Smooth muscle cell of the brain vasculature (primary cell): ENCODE data around the gene SPEF1.
"Not testable (repeated sequence)": the region's sequence is repeated elsewhere in the genome, so short reads cannot be mapped to it uniquely, and the experiment has no call there.

Experiments used
- DNase-seq: peaks from one replicate; pipeline ENCODE4 v3.0.0-alpha.2; 2012; ENCODE audit warnings: low read depth, low spot score

SPEF1 gene

GRCh38 chr20:3808544-3808943, 27.3 kb upstream of the SPEF1 start:
- DNase-seq = no peak

DNA sequence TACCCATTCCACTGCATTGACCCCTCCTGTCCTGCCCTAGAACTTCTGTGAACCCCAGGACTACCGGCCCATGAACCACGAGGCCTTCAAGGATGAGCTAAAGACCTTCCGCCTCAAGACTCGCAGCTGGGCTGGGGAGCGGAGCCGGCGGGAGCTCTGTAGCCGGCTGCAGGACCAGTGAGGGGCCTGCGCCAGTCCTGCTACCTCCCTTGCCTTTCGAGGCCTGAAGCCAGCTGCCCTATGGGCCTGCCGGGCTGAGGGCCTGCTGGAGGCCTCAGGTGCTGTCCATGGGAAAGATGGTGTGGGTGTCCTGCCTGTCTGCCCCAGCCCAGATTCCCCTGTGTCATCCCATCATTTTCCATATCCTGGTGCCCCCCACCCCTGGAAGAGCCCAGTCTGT, 23.5 kb upstream of the SPEF1 start:
- DNase-seq = no peak

DNA sequence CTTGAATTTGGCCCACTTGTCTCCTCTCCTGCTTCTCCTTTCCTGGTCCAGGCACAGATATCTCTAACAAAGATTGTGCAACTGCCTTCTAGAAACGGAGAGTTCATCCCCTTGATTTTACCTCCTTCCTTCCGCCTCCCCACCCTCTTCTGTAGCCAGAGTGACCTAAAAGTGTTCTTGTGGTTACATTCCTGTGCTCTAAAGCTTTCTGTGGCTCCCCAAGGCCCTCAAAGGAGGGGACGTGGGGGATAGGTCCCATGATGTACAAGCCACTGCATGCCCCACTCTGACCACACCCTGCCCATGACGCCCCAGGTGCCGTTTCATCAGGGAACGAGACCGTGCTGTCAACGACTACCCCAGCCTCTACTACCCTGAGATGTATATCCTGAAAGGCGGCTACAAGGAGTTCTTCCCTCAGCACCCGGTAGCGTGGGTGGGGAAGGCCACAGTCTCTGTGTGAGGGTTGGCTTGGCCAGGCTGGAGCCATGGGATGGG, 23.1 kb upstream of the SPEF1 start:
- DNase-seq = no peak

- DNase-seq = no peak
These were observed 22.6 kb upstream of the SPEF1 start for GRCh38 chr20:3803854-3804253.

- no peak for DNase-seq
These were observed 22.0 kb upstream of the SPEF1 start for GRCh38 chr20:3803289-3803688.

DNA sequence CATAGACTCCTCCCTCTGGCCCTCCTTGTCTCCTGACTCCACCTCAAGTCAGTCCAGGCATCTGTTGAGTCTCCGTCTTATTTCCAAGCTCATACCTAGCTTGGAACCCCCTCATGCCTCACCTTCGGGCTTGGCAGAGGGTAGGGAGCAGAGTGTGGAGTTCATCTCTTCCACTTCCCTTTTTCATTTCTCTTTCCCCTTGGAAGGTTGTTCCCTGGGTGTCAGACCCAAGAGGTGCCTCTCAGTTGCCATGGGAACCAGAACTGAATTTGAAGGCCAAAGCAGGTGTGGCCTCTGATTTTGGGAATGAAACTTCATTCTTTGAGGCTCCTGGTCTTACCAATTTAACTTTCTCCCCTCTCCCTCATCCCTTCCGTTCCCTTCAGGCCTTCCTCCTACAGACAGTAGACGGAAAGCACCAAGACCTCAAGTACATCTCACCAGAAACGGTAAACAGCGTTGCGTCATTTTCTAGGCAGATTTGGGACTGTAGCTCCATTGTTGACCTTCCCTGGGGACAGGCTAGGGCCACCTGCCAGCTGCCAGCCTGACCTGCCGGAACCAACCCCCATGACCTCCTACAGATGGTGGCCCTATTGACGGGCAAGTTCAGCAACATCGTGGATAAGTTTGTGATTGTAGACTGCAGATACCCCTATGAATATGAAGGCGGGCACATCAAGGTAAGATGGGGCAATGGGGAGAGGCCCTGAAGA, 21.4 kb upstream of the SPEF1 start:
- DNase-seq = no peak

DNA sequence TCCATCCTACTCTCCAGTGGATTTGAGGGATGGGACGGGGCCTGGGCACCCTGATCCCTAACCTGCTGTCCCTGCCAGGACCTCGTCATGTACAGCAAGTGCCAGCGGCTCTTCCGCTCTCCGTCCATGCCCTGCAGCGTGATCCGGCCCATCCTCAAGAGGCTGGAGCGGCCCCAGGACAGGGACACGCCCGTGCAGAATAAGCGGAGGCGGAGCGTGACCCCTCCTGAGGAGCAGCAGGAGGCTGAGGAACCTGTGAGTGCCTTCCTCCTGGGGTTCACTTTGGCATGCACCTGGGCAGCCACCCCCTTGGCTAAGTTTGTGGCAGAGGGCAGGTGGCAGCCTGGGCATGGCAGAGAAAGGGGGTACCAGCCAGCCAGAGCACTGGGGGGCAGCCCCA, 20.6 kb upstream of the SPEF1 start:
- no peak for DNase-seq

GRCh38 chr20:3801299-3801698, 20.1 kb upstream of the SPEF1 start:
- no peak for DNase-seq

DNA sequence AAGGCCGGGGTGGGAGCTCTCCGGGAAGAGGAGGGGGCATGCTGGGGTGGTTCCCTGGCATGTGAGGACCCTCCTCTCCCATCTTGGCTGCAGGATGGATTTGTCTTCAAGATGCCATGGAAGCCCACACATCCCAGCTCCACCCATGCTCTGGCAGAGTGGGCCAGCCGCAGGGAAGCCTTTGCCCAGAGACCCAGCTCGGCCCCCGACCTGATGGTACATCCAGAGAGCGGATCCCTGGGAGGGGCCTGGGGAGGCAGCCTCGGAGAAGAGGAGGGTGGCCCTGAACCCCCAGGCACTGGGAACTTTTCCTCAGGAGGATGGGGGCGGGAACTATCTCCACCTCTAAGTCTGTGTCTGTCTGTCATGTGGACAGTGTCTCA, 19.6 kb upstream of the SPEF1 start:
- no peak for DNase-seq

GRCh38 chr20:3800256-3800877, 19.1 kb upstream of the SPEF1 start:
- DNase-seq = no peak

DNA sequence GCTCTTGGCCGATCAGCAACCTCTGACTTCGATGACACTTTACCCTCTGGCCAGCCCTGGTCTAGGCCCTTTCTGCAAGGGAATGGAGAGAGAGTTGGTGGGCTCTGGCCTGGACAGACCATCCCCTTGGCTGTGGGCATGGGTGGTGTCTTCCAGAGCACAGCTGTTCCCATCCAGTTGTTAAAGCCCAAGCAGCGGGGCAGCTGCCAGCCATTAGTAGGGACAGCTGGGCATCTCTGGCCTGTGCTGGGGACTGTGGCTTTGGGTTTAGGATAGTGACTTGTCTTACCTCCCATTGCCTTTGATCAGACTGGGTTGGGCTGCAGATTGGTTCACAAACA, 17.6 kb upstream of the SPEF1 start:
- DNase-seq = no peak

DNA sequence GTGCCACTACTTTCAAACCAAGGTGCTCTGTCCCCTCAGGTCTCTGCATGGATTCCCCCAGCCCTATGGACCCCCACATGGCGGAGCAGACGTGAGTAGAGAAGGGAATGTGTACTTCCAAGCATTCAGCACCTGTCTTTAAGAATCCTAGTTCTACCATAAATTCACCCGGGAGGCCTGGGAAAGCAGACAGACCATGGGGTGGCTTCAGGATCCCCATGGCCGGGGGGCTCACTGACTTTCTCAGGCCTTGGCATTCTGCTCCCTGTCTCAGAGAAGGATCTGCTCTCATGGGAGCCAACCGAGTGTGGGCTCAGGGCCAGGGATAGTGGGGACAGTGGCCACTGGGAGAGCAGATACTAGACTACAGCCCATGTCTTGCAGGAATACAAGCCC, 17.1 kb upstream of the SPEF1 start:
- no peak for DNase-seq

DNA sequence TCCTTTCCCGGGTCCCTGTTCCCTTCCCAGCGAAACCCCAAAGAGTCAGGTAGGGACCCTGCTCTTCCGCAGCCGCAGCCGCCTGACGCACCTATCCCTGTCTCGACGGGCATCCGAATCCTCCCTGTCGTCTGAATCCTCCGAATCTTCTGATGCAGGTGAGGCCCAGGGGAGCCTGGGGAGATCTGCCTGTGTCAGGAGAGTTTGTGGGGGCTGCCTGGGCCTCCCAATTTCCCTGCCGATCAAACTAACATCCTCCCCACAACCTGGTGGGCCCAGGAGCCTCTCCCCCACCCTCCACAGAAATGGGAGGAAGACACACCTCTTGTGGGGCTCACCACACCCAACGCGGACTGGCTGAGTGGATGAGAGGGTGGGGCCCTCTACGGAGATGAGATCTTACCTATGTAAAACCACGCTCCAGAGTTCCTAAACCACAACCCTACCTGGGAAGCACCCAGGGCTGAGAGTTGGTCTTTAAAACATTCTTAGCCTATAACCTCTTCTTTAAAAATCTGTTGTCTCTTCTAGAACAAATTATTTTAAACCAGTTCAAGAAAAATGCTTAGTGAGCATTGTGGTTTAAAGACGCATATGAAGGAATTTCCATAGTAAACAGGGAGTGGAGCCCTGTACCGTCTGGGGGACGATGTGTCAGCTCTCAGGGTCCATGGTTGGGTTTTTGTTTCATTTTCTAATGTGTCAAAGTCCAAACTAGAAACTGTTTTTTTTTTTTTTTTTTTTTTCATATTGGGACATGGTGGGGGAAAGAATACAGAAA, 16.5 kb upstream of the SPEF1 start:
- no peak for DNase-seq

- no peak for DNase-seq
These were observed 15.9 kb upstream of the SPEF1 start for GRCh38 chr20:3797226-3797545.

- no peak for DNase-seq
These were observed 15.4 kb upstream of the SPEF1 start for GRCh38 chr20:3796477-3797225.

GRCh38 chr20:3795511-3796468, 14.5 kb upstream of the SPEF1 start, which contains the start of gene CDC25B:
CDC25B (plus strand) TSS chr20:3796310; CDS start chr20:3796532, 222 bp downstream.
- DNase-seq = no peak

- DNase-seq = no peak
These were observed 13.6 kb upstream of the SPEF1 start for GRCh38 chr20:3794701-3795420.

DNA sequence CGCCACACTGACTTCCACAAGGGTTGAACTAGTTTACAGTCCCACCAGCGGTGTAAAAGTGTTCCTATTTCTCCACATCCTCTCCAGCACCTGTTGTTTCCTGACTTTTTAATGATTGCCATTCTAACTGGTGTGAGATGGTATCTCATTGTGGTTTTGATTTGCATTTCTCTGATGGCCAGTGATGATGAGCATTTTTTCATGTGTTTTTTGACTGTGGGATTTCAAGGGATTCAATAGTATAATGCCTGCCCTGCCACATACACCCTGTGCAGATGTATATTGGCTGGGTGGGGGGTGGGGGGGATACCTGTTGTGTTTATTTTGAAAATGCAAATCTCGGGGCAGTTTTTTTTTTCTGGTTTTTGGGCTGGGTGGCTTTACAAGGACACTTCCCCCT, 12.9 kb upstream of the SPEF1 start:
- not testable (repeated sequence) for DNase-seq

DNA sequence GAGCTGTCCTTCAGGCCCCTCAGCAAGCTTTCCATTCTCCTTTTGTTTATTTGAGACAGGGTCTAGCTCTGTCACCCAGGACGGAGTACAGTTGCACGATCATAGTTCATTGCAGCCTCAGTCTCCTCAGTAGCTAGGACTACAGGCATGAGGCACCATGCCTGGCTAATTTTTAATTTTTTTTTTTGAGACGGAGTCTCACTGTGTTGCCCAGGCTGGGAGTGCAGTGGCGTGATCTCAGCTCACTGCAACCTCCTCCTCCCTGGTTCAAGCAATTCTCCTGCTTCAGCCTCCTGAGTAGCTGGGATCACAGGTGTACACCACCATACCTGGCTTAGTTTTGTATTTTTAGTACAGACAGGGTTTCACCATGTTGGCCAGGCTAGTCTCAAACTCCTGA, 8.0 kb upstream of the SPEF1 start:
- DNase-seq = not testable (repeated sequence)

DNA sequence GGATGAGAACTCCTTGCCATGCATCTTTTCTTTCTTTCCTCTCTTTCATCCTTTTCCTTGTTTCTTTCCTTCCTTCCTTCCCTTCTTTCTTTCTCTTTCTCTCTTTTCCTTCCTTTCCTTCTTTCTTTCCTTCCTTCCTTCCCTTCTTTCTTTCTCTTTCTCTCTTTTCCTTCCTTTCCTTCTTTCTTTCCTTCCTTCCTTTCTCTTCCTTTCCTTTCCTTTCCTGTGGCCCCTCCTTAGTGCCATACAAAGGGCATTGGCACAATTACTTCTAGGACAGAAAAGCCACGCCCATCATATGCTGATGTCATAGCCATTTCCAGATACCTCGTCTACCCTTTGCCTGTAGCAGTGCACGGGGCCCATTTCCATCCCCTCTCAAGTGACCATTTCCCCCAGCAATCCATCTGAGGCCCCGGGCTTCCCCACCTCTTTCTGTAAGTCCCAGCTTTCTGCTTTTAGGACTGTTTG, 7.5 kb upstream of the SPEF1 start:
- DNase-seq = no peak
